H9 (cell line): ENCODE data around the gene NUP35. TPM values are rescaled to one million over a fixed set of nuclear protein-coding genes. Genes with fewer than 3 reads are reported as not detected.

Source experiments
- DNase-seq: peaks from one replicate; pipeline ENCODE4 v3.0.0-alpha.2; 2017
- H2AFZ ChIP-seq: one replicate; pipeline ENCODE4 v1.6.1; 2013; ENCODE audit warnings: mild to moderate bottlenecking, low read length, control low read depth, moderate library complexity
- H2AK5ac ChIP-seq: 2 replicates; pipeline ENCODE4 v1.6.1; 2013; ENCODE audit warnings: low read length, control low read depth, mixed read lengths; ENCODE audit not compliant: insufficient read length
- H2BK120ac ChIP-seq: one replicate; pipeline ENCODE4 v1.6.1; 2013; ENCODE audit warnings: low read depth, mild to moderate bottlenecking, low read length, control low read depth, inconsistent platforms; ENCODE audit not compliant: poor library complexity, severe bottlenecking
- H2BK12ac ChIP-seq: 2 replicates; pipeline ENCODE4 v1.6.1; 2013; ENCODE audit warnings: low read length, control low read depth, mixed read lengths, low read depth; ENCODE audit not compliant: insufficient read length
- H2BK15ac ChIP-seq: 2 replicates; pipeline ENCODE4 v1.6.1; 2013; ENCODE audit warnings: low read depth, low read length, control low read depth
- H2BK20ac ChIP-seq: one replicate; pipeline ENCODE4 v1.6.1; 2013; ENCODE audit warnings: low read depth, mild to moderate bottlenecking, low read length, control low read depth, inconsistent platforms; ENCODE audit not compliant: poor library complexity, severe bottlenecking
- H2BK5ac ChIP-seq: 2 replicates; pipeline ENCODE4 v1.6.1; 2013; ENCODE audit warnings: low read length, control low read depth, mixed read lengths; ENCODE audit not compliant: insufficient read length
- H3K14ac ChIP-seq: 2 replicates; pipeline ENCODE4 v1.6.1; 2013; ENCODE audit warnings: low read length, control low read depth; ENCODE audit not compliant: insufficient read depth
- H3K18ac ChIP-seq: 2 replicates; pipeline ENCODE4 v1.6.1; 2013; ENCODE audit warnings: low read depth, mild to moderate bottlenecking, mixed read lengths, low read length, control low read depth; ENCODE audit not compliant: insufficient read length
- H3K23ac ChIP-seq: 2 replicates; pipeline ENCODE4 v1.6.1; 2013; ENCODE audit warnings: low read length, control low read depth, mixed read lengths, low read depth; ENCODE audit not compliant: insufficient read length
- H3K23me2 ChIP-seq: 2 replicates; pipeline ENCODE4 v1.6.1; 2013; ENCODE audit warnings: low read depth, mild to moderate bottlenecking, mixed read lengths, low read length, control low read depth; ENCODE audit not compliant: insufficient read length, poor library complexity, severe bottlenecking
- H3K27ac ChIP-seq: 2 replicates; pipeline ENCODE4 v1.5.1; 2013; ENCODE audit warnings: low read length, control low read depth, mixed read lengths, low read depth; ENCODE audit not compliant: insufficient read length
- H3K27me3 ChIP-seq: 2 replicates; pipeline ENCODE4 v1.6.1; 2013; ENCODE audit warnings: low read length, control low read depth, inconsistent platforms; ENCODE audit not compliant: insufficient read depth
- H3K4ac ChIP-seq: 2 replicates; pipeline ENCODE4 v1.6.1; 2013; ENCODE audit warnings: low read depth, mild to moderate bottlenecking, control low read depth, inconsistent platforms, low read length, moderate library complexity
- H3K4me1 ChIP-seq: 2 replicates; pipeline ENCODE4 v1.6.1; 2013; ENCODE audit warnings: low read length, control low read depth, inconsistent platforms; ENCODE audit not compliant: insufficient read depth
- H3K4me2 ChIP-seq: 2 replicates; pipeline ENCODE4 v1.6.1; 2013; ENCODE audit warnings: low read length, control low read depth, mixed read lengths; ENCODE audit not compliant: insufficient read length, insufficient read depth
- H3K56ac ChIP-seq: 2 replicates; pipeline ENCODE4 v1.6.1; 2013; ENCODE audit warnings: low read depth, mild to moderate bottlenecking, mixed read lengths, low read length, control low read depth; ENCODE audit not compliant: insufficient read length
- H3K79me1 ChIP-seq: 2 replicates; pipeline ENCODE4 v1.6.1; 2013; ENCODE audit warnings: low read depth, mild to moderate bottlenecking, moderate library complexity, low read length, control low read depth, inconsistent platforms; ENCODE audit not compliant: insufficient read depth, poor library complexity, severe bottlenecking
- H3K79me2 ChIP-seq: 2 replicates; pipeline ENCODE4 v1.6.1; 2013; ENCODE audit warnings: low read length, control low read depth, inconsistent platforms; ENCODE audit not compliant: insufficient read depth
- H3K9ac ChIP-seq: 2 replicates; pipeline ENCODE4 v1.6.1; 2013; ENCODE audit warnings: low read length, control low read depth, mixed read lengths; ENCODE audit not compliant: insufficient read length; ENCODE audit errors: extremely low read depth
- H3K9me3 ChIP-seq: one replicate; pipeline ENCODE4 v1.6.1; 2013; ENCODE audit warnings: low read depth, low read length, inconsistent platforms; ENCODE audit not compliant: control insufficient read depth
- H3T11ph ChIP-seq: one replicate; pipeline ENCODE4 v1.6.1; 2013; ENCODE audit warnings: mild to moderate bottlenecking, low read length, control low read depth, inconsistent platforms
- H4K20me1 ChIP-seq: one replicate; pipeline ENCODE4 v1.6.1; 2013; ENCODE audit not compliant: control insufficient read depth, insufficient read length, insufficient read depth
- H4K5ac ChIP-seq: 2 replicates; pipeline ENCODE4 v1.6.1; 2013; ENCODE audit warnings: low read depth, mild to moderate bottlenecking, mixed read lengths, low read length, control low read depth; ENCODE audit not compliant: insufficient read length
- H4K8ac ChIP-seq: replicated peaks from 2 replicates; pipeline ENCODE4 v1.6.1; 2013; ENCODE audit warnings: low read length, control low read depth, mixed read lengths, low read depth; ENCODE audit not compliant: insufficient read length
- H4K91ac ChIP-seq: 2 replicates; pipeline ENCODE4 v1.6.1; 2013; ENCODE audit warnings: low read depth, mild to moderate bottlenecking, moderate library complexity, mixed read lengths, low read length, control low read depth; ENCODE audit not compliant: insufficient read length
- H3K27ac Mint-ChIP-seq, 3 experiments: 2 replicates in 2 of 3; 3 replicates in 1 of 3; pipeline ENCODE4 v1.8.0; 2020 to 2021; ENCODE audit warnings: mixed read lengths in 3 of 3, mild to moderate bottlenecking in 1 of 3, moderate library complexity in 1 of 3
- H3K27me3 Mint-ChIP-seq: 2 replicates; pipeline ENCODE4 v1.8.0; 2021; ENCODE audit warnings: low read depth, mild to moderate bottlenecking, moderate library complexity, mixed read lengths
- H3K36me3 Mint-ChIP-seq, 3 experiments: 2 replicates in 2 of 3; 3 replicates in 1 of 3; pipeline ENCODE4 v1.8.0; 2020 to 2021; ENCODE audit warnings: low read depth in 3 of 3, mixed read lengths in 3 of 3; ENCODE audit not compliant: insufficient read depth in 1 of 3
- H3K4me1 Mint-ChIP-seq, 2 experiments: 2 replicates each; pipeline ENCODE4 v1.8.0; 2020; ENCODE audit warnings: mixed read lengths in 2 of 2
- H3K4me3 Mint-ChIP-seq, 2 experiments: 2 replicates in 1 of 2; 3 replicates in 1 of 2; pipeline ENCODE4 v1.8.0; 2020 to 2021; ENCODE audit warnings: mild to moderate bottlenecking in 2 of 2, mixed read lengths in 2 of 2, moderate library complexity in 1 of 2
- H3K9me3 Mint-ChIP-seq, 2 experiments: 2 replicates in 1 of 2; 3 replicates in 1 of 2; pipeline ENCODE4 v1.8.0; 2020; ENCODE audit warnings: mild to moderate bottlenecking in 2 of 2, mixed read lengths in 2 of 2, moderate library complexity in 1 of 2
- CTCF ChIP-seq: fragments of 200-600 bp; sonication (generic); conservative IDR thresholded peaks from 3 replicates; pipeline ENCODE4 v1.8.0; 2021; ENCODE audit warnings: antibody characterized with exemption, mild to moderate bottlenecking
- WGBS: extraction: QIAGEN DNeasy Blood & Tissue Kit; methylation state at CpG from one replicate; pipeline ENCODE4 v1.1.7; 2013; ENCODE audit warnings: missing lambda C conversion rate, low lambda C conversion rate, mixed read lengths; ENCODE audit not compliant: insufficient read length; ENCODE audit errors: extremely low coverage; 5-methylcytosine and 5-hydroxymethylcytosine counted together
- total RNA-seq: library from RNA; stranded (reverse); gene quantifications from 2 replicates; pipeline ENCODE4 v1.2.1, GENCODE V29; 2021

Gene NUP35
- total RNA-seq, 1 experiment from 2014 or later = 53.6 TPM

- H3T11ph ChIP-seq = no peak overlapping the region
Observed at GRCh38 chr2:183186296-183186695, 62.1 kb downstream of the NUP35 start.

More at GRCh38 chr2:183186296-183186695, 62.1 kb downstream of the NUP35 start:
- Histone ChIP-seq H4K91ac (no peak overlapping the region), H3K4me1 (no peaks in the 10 kb centered on the region), H3K9ac (no peak overlapping the region), H2AFZ (no peak overlapping the region), H2BK15ac (no peak overlapping the region), H3K4me2 (no peak overlapping the region), H3K4ac (no peak overlapping the region), H2BK12ac (no peak overlapping the region), H3K18ac (no peak overlapping the region), H4K5ac (no peak overlapping the region), H3K9me3 (no peaks in the 10 kb centered on the region), H3K79me1 (peaks cover 3% of the 10 kb centered on the region), H3K14ac (no peak overlapping the region), H3K79me2 (peaks cover 3% of the 10 kb centered on the region; the same call in 1 of the 2 replicates), H2BK120ac (no peak overlapping the region), H3K56ac (no peak overlapping the region), H3K23ac (no peak overlapping the region), H2BK5ac (no peak overlapping the region), H2BK20ac (no peak overlapping the region), H4K8ac (no peak overlapping the region), H4K20me1 (no peaks in the 10 kb centered on the region), H3K27me3 (no peaks in the 10 kb centered on the region), H2AK5ac (no peak overlapping the region), H3K27ac (no peak overlapping the region), H3K23me2 (no peaks in the 10 kb centered on the region)
- no peak for TF ChIP-seq CTCF
- H3K9me3 Mint-ChIP-seq = peaks cover 21% of the 10 kb centered on the region in 2 experiments
- no CpG with 5 or more reads among the region's 1 CpG for whole genome bisulfite sequencing
- H3K27me3 Mint-ChIP-seq = no peaks in the 10 kb centered on the region
- peaks cover 7% of the 10 kb centered on the region in 2 experiments for H3K4me1 Mint-ChIP-seq
- H3K27ac Mint-ChIP-seq = no peak overlapping the region
- peaks cover 52 to 68% (median 59%) of the 10 kb centered on the region in 3 experiments for H3K36me3 Mint-ChIP-seq
- DNase-seq = no peak
- no peak overlapping the region for H3K4me3 Mint-ChIP-seq
